Liver (tissue), 9 donors: ENCODE results near the gene TTC3. TPM values are rescaled to one million over a fixed set of nuclear protein-coding genes. Genes with fewer than 3 reads are reported as not detected.

Source experiments
- DNase-seq: peaks from one replicate; pipeline ENCODE4 v3.0.0-alpha.2; 2017; ENCODE audit warnings: low spot score
- H3K27ac ChIP-seq, 2 donors: one replicate each; pipeline ENCODE4 v1.7.0; 2013; ENCODE audit warnings: inconsistent platforms in 2 of 2, low read length in 2 of 2, control low read depth in 1 of 2, low read depth in 1 of 2, mild to moderate bottlenecking in 1 of 2
- H3K27me3 ChIP-seq, 4 donors: one replicate each; pipeline versions ENCODE4 v1.6.1 to v1.7.0; 2013; ENCODE audit warnings: low read length in 3 of 4, inconsistent platforms in 1 of 4, mild to moderate bottlenecking in 1 of 4, moderate library complexity in 1 of 4; ENCODE audit not compliant: control insufficient read depth in 4 of 4, insufficient read depth in 4 of 4
- H3K36me3 ChIP-seq, 4 donors: one replicate each; pipeline versions ENCODE4 v1.6.1 to v1.7.0; 2013; ENCODE audit warnings: low read length in 3 of 4, mild to moderate bottlenecking in 3 of 4, low read depth in 1 of 4, moderate library complexity in 1 of 4; ENCODE audit not compliant: control insufficient read depth in 4 of 4, insufficient read depth in 3 of 4
- H3K4me1 ChIP-seq, 4 donors: one replicate each; pipeline versions ENCODE4 v1.6.1 to v1.7.0; 2013; ENCODE audit warnings: low read length in 3 of 4, mild to moderate bottlenecking in 3 of 4, moderate library complexity in 1 of 4; ENCODE audit not compliant: control insufficient read depth in 4 of 4, insufficient read depth in 4 of 4
- H3K4me3 ChIP-seq, 3 donors: one replicate each; pipeline versions ENCODE4 v1.6.1 to v1.7.0; 2013; ENCODE audit warnings: low read length in 3 of 3, control low read depth in 1 of 3, low read depth in 1 of 3, mild to moderate bottlenecking in 1 of 3
- H3K9ac ChIP-seq, 2 donors: one replicate each; pipeline ENCODE4 v1.7.0; 2013; ENCODE audit warnings: low read length in 2 of 2, mild to moderate bottlenecking in 2 of 2, moderate library complexity in 2 of 2, control low read depth in 1 of 2, low read depth in 1 of 2
- H3K9me3 ChIP-seq, 4 donors: one replicate each; pipeline versions ENCODE4 v1.6.1 to v1.7.0; 2013; ENCODE audit warnings: low read length in 3 of 4; ENCODE audit not compliant: control insufficient read depth in 4 of 4
- ATF3 ChIP-seq: IDR thresholded peaks from 2 replicates; pipeline ENCODE4 v1.6.1; 2016; ENCODE audit warnings: antibody characterized with exemption
- CTCF ChIP-seq: fragments of 150-350 bp; IDR thresholded peaks from 2 replicates; pipeline ENCODE4 v1.5.1; 2017; ENCODE audit warnings: improper control_type of control experiment, low read depth, low read length; ENCODE audit not compliant: missing input control
- EGR1 ChIP-seq, 2 donors: IDR thresholded peaks; 2 replicates each; pipeline ENCODE4 v1.6.1; 2016 to 2018; ENCODE audit warnings: antibody characterized with exemption in 2 of 2, low read depth in 2 of 2
- FOXA1 ChIP-seq: IDR thresholded peaks from 2 replicates; pipeline ENCODE4 v1.6.1; 2016; ENCODE audit warnings: antibody characterized with exemption
- FOXA2 ChIP-seq: IDR thresholded peaks from 2 replicates; pipeline ENCODE4 v1.6.1; 2016; ENCODE audit warnings: antibody characterized with exemption
- HNF4A ChIP-seq, 2 donors: conservative IDR thresholded peaks; 2 replicates each; pipeline ENCODE4 v1.6.1; 2016; ENCODE audit warnings: antibody characterized with exemption in 2 of 2, mild to moderate bottlenecking in 2 of 2
- HNF4G ChIP-seq: IDR thresholded peaks from 2 replicates; pipeline ENCODE4 v1.6.1; 2016; ENCODE audit warnings: antibody characterized with exemption
- JUND ChIP-seq, 2 donors: IDR thresholded peaks; 2 replicates each; pipeline ENCODE4 v1.6.1; 2016; ENCODE audit warnings: antibody characterized with exemption in 2 of 2
- MAX ChIP-seq: IDR thresholded peaks from 2 replicates; pipeline ENCODE4 v1.6.1; 2016; ENCODE audit warnings: antibody characterized with exemption
- NR2F2 ChIP-seq: IDR thresholded peaks from 2 replicates; pipeline ENCODE4 v1.6.1; 2016; ENCODE audit warnings: antibody characterized with exemption
- RAD21 ChIP-seq, 2 donors: IDR thresholded peaks; 2 replicates each; pipeline ENCODE4 v1.6.1; 2016; ENCODE audit warnings: antibody characterized with exemption in 2 of 2, mild to moderate bottlenecking in 2 of 2
- REST ChIP-seq: IDR thresholded peaks from 2 replicates; pipeline ENCODE4 v1.6.1; 2016; ENCODE audit warnings: antibody characterized with exemption, mild to moderate bottlenecking
- RXRA ChIP-seq, 2 donors: IDR thresholded peaks; 2 replicates each; pipeline ENCODE4 v1.6.1; 2017 to 2018; ENCODE audit warnings: antibody characterized with exemption in 2 of 2, mild to moderate bottlenecking in 1 of 2
- SP1 ChIP-seq: IDR thresholded peaks from 2 replicates; pipeline ENCODE4 v1.6.1; 2018; ENCODE audit warnings: antibody characterized with exemption, mild to moderate bottlenecking
- YY1 ChIP-seq: IDR thresholded peaks from 2 replicates; pipeline ENCODE4 v1.6.1; 2016; ENCODE audit warnings: antibody characterized with exemption, mild to moderate bottlenecking
- ZBTB33 ChIP-seq: IDR thresholded peaks from 2 replicates; pipeline ENCODE4 v1.6.1; 2016; ENCODE audit warnings: antibody characterized with exemption
- WGBS: extraction: QIAGEN DNeasy Blood & Tissue Kit; methylation state at CpG from one replicate; pipeline ENCODE4 v1.1.7; 2013; 5-methylcytosine and 5-hydroxymethylcytosine counted together
- polyA plus RNA-seq, 2 donors: library from polyadenylated mRNA; stranded (reverse) in 1 of 2; unstranded in 1 of 2; fragments of 200-250 nt in 1 of 2; fragments of >200 nt in 1 of 2; fragmentation: Nextera tagmentation in 1 of 2; extraction: Ambion mirVana in 1 of 2; gene quantifications; one replicate each; pipeline versions ENCODE4 v1.2.1 to v1.2.3, GENCODE V29; 2013 to 2015
- total RNA-seq, 2 donors: library from RNA; depleted of rRNA; stranded (reverse); fragments of >200 nt; gene quantifications; one replicate each; pipeline ENCODE4 v1.2.3, GENCODE V29; 2014
- donor health status: healthy.
- donor health status: healthy.
- donor health status: healthy.
- donor health status: healthy.
- donor health status: healthy.

Gene TTC3
- total and polyA plus RNA-seq, 4 donors, result 27.2 to 96.1 (median 57.2) TPM

- WGBS, result 60% methylated on average over 15 of the region's 15 CpGs
- no peak overlapping the region for H3K4me3 ChIP-seq
Measured at GRCh38 chr21:37208056-37208721, 135.1 kb downstream of the TTC3 start.

GRCh38 chr21:37208741-37209225, 135.7 kb downstream of the TTC3 start:
- Histone ChIP-seq H3K9ac (no peak overlapping the region), H3K36me3 (no peaks in the 10 kb centered on the region), H3K27me3 (no peaks in the 10 kb centered on the region), H3K4me1 (peaks cover 0 to 5% (median 1%) of the 10 kb centered on the region in 4 donors), H3K9me3 (no peaks in the 10 kb centered on the region), H3K27ac (no peak overlapping the region), H3K4me3 (no peak overlapping the region)
- no peak for TF ChIP-seq JUND (IDR thresholded peaks at IDR 0.05)
- TF ChIP-seq REST, result no peak
- no peak for TF ChIP-seq FOXA2
- TF ChIP-seq HNF4G, result no peak
- TF ChIP-seq ATF3, result no peak
- TF ChIP-seq FOXA1, result no peak
- no peak for TF ChIP-seq RAD21 (IDR thresholded peaks at IDR 0.05)
- TF ChIP-seq YY1, result no peak
- TF ChIP-seq SP1, result no peak
- TF ChIP-seq RXRA (IDR thresholded peaks at IDR 0.05), result no peak
- no peak for TF ChIP-seq NR2F2
- TF ChIP-seq HNF4A (conservative IDR thresholded peaks at IDR 0.05), result no peak
- no peak for DNase-seq
- WGBS, result 88% methylated on average over 15 of the region's 15 CpGs

More at GRCh38 chr21:37208056-37208721, 135.1 kb downstream of the TTC3 start:
- Histone ChIP-seq H3K4me1 (peaks cover 0 to 5% (median 1%) of the 10 kb centered on the region in 4 donors), H3K36me3 (peaks cover 0 to under 1% (median 0%) of the 10 kb centered on the region in 4 donors), H3K9me3 (no peaks in the 10 kb centered on the region), H3K27me3 (no peaks in the 10 kb centered on the region), H3K9ac (no peak overlapping the region), H3K27ac (no peak overlapping the region)
- TF ChIP-seq MAX (no peak), FOXA2 (no peak)
- no peak for DNase-seq

GRCh38 chr21:37210130-37210529, 137.1 kb downstream of the TTC3 start:
- Histone ChIP-seq H3K9ac (no peak overlapping the region), H3K27ac (no peak overlapping the region), H3K36me3 (no peaks in the 10 kb centered on the region), H3K9me3 (no peaks in the 10 kb centered on the region), H3K27me3 (no peaks in the 10 kb centered on the region), H3K4me1 (peaks cover 0 to 5% (median 1%) of the 10 kb centered on the region in 4 donors), H3K4me3 (no peak overlapping the region)
- 92% methylated on average over 7 of the region's 7 CpGs for WGBS
- no peak for DNase-seq
- TF ChIP-seq EGR1 (IDR thresholded peaks at IDR 0.05; ENCODE audit: low read depth in 2 of 2) (no peak), RXRA (IDR thresholded peaks at IDR 0.05) (no peak), JUND (IDR thresholded peaks at IDR 0.05) (no peak), REST (no peak), HNF4A (conservative IDR thresholded peaks at IDR 0.05) (no peak), CTCF (no peak), HNF4G (no peak), RAD21 (IDR thresholded peaks at IDR 0.05) (no peak), ZBTB33 (no peak)
